ES-I3 (cell line): ENCODE measurements around the gene GSTA2.
"Not testable (repeated sequence)": the region's sequence is repeated elsewhere in the genome, so short reads cannot be mapped to it uniquely, and the experiment has no call there.

Experiments
- H3K36me3 ChIP-seq: 2 replicates; pipeline ENCODE4 v1.6.1; 2013; ENCODE audit warnings: mild to moderate bottlenecking, low read length, control low read depth, moderate library complexity; ENCODE audit not compliant: insufficient read depth
- H3K4me1 ChIP-seq: 2 replicates; pipeline ENCODE4 v1.6.1; 2013; ENCODE audit warnings: mild to moderate bottlenecking, control low read depth, low read length; ENCODE audit not compliant: insufficient read depth
- H3K9ac ChIP-seq: 2 replicates; pipeline ENCODE4 v1.6.1; 2013; ENCODE audit warnings: low read depth, mild to moderate bottlenecking, low read length, moderate library complexity
- H3K9me3 ChIP-seq: 2 replicates; pipeline ENCODE4 v1.6.1; 2013; ENCODE audit warnings: mild to moderate bottlenecking, low read length, moderate library complexity; ENCODE audit not compliant: control insufficient read depth, insufficient read depth

GSTA2 gene

GRCh38 chr6:52763322-52763916 is at the start of gene GSTA2:
Gene GSTA2, minus strand, starts transcription at chr6:52763475. Its CDS starts 5,528 bp downstream, at chr6:52757947.
- H3K9ac ChIP-seq, H3K36me3 ChIP-seq, H3K4me1 ChIP-seq, H3K9me3 ChIP-seq: not testable (repeated sequence)

DNA sequence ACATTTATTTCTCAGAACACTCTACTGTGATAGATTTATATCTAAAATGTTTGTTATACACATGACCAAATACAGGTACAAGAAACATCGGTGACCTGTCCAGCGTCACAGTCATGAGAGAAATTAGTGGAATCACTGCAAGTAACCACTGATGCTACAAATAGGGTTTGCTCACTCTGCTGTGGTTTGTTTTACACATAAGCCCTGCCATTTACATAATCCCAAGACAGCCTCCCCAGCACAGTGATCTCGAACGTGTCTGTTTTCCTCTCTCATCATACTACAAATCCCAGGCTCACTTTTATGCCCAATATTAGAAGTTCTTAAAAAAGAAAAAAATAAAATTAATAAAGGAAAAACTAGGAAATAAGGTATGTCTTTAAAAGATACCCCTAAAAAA is 46.5 kb upstream of the GSTA2 start:
- not testable (repeated sequence) for H3K4me1 ChIP-seq, H3K9me3 ChIP-seq, H3K36me3 ChIP-seq, H3K9ac ChIP-seq

GRCh38 chr6:52808660-52809059 is 45.4 kb upstream of the GSTA2 start:
- Histone ChIP-seq H3K9me3 (no peaks in the 10 kb centered on the region), H3K4me1 (no peaks in the 10 kb centered on the region; the same call in 1 of the 2 replicates), H3K36me3 (no peaks in the 10 kb centered on the region), H3K9ac (no peak overlapping the region)

GRCh38 chr6:52803668-52804255 is 40.5 kb upstream of the GSTA2 start, which contains the start of gene GSTA1:
Gene GSTA1, minus strand, starts transcription at chr6:52803816. Its CDS starts 4,549 bp downstream, at chr6:52799267.
- H3K4me1 ChIP-seq, H3K36me3 ChIP-seq, H3K9me3 ChIP-seq, H3K9ac ChIP-seq: not testable (repeated sequence)

DNA sequence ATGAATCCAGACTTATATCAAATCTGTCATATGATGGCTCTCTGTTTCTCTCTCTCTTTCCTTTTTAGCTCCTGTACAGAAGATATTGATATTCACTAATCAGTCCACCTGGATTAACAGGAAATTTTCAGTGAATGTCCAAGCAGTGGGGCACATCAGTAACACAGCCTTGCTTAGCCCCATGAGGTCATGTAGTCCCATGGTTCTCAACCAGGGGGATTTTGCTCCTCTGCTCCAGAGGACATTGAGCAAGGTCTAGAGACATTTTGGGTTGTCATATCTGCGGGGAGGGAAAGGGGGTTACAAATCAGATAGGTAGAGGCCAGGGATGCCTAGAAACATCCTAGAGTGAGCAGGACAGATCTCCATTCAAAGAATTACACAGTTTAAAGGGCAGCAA is 39.5 kb upstream of the GSTA2 start:
- no peaks in the 10 kb centered on the region for H3K9me3 ChIP-seq
- H3K4me1 ChIP-seq: no peaks in the 10 kb centered on the region; the same call in 1 of the 2 replicates
- H3K36me3 ChIP-seq: no peaks in the 10 kb centered on the region
- no peak overlapping the region for H3K9ac ChIP-seq

DNA sequence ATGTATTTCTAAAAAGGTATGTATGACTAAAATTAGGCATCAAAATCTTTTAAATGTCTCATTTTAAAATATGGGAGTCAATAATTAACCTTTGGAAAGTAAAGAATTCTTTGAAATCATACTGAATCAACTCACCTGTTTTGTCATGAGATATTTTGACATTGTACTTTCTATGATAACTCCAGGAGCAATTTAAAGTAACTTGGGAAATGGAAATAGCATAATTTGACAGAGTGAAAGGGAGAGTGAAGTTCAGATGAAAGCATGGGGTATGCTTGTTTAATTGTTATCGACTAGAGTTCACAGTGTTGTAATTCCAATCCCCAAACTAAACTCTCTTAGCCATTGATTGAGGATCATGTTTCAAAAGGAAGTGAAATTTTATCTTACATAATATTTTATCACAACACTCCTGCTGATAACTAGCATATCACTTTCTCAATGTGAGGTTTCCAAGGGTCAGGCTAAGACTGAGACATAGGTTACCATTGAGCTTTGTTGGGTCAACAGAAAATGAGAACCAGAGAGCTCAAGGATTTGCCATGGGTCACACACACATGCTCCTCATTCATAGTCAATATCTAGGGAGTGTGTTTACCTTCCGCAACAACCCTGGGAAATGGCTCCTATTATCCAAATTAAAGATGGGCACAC is 38.0 kb upstream of the GSTA2 start:
- H3K36me3 ChIP-seq: no peaks in the 10 kb centered on the region
- no peaks in the 10 kb centered on the region for H3K9me3 ChIP-seq

DNA sequence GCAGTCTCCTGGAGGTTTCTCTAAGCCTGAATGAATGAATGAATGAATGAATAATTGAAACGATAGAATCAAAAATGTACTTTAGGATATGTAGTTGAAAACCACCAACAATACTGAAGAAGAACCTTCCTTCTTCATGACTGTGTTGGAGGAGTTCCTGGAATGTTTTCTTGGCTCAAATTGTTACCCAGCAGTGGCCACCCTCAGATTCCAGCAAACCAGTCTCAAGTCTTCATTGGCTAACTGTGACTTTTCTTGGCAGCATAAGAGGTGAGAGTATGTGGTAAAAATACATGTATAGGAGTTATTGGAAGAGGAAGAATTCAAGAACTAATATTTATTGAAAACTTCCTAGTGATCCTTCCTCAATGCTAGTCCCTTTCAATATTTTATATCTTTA is 36.0 kb upstream of the GSTA2 start:
- not testable (repeated sequence) for H3K9me3 ChIP-seq, H3K9ac ChIP-seq, H3K4me1 ChIP-seq, H3K36me3 ChIP-seq

More for the DNA sequence above, 38.0 kb upstream of the GSTA2 start:
- Histone ChIP-seq H3K9ac (no peak overlapping the region), H3K4me1 (no peaks in the 10 kb centered on the region; the same call in 1 of the 2 replicates)

DNA sequence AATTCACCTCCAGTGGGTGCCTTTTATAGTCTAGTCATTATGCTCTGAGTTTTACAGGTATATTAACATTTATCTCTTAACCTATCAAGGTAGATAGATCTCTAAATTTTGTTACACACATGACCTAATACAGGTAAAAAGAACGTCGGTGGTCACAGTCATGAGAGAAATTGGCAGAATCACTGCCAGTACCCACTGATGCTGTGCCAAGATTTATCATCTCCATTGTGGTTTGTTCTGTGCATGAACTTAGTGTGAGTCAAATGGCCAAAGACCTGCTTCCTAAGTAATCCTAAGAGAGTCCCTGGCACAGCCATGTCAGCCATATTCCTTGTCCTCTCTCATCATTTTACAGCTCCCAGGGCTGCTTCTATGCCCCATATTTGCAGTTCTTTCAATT is 31.1 kb upstream of the GSTA2 start:
- H3K9ac ChIP-seq, H3K4me1 ChIP-seq, H3K9me3 ChIP-seq, H3K36me3 ChIP-seq: not testable (repeated sequence)

- Histone ChIP-seq H3K9me3 (no peaks in the 10 kb centered on the region), H3K4me1 (no peaks in the 10 kb centered on the region), H3K9ac (no peak overlapping the region), H3K36me3 (no peaks in the 10 kb centered on the region)
Measured at GRCh38 chr6:52790861-52791260, 27.6 kb upstream of the GSTA2 start.

DNA sequence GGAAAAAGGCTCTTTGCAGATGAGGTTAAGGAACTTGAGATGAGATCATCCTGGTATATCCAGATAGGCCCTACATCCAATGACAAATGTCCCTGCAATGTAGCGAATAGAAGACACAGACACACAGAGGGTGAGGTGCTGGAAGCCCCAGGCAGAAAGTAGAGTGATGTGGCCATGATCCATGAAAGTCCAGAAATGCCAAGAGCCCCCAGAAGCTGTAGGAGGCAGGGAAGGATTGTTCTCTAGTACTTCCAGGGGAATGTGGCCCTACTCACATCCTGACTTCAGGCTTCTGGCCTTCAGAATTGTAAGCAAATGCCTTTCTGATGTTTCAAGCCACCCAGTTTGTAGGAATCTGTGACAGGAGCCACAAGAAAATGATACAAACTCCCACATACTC is 26.4 kb upstream of the GSTA2 start:
- not testable (repeated sequence) for H3K4me1 ChIP-seq, H3K36me3 ChIP-seq, H3K9me3 ChIP-seq, H3K9ac ChIP-seq

- Histone ChIP-seq H3K4me1 (no peaks in the 10 kb centered on the region), H3K9me3 (no peaks in the 10 kb centered on the region), H3K9ac (no peak overlapping the region), H3K36me3 (no peaks in the 10 kb centered on the region)
Measured at GRCh38 chr6:52788478-52788877, 25.2 kb upstream of the GSTA2 start.

DNA sequence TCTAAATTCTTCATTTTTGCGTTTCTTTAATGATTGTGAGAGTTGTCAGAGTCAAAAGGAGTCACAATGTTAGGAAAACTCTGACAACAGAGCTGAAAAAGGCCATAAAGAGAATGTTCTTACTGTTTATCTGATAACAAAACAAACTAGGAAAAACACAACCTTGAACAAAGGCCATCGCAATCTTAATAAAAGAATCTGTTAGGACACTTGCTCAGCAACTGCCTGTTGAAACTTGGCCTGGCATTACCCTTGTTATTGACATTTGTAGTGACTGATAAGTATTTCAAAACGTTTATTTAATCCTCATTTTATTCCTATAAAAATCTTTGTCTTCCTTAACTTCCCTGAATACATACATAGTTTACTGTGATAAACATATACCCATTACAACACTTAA is 24.6 kb upstream of the GSTA2 start:
- Histone ChIP-seq H3K9ac (no peak overlapping the region), H3K4me1 (no peaks in the 10 kb centered on the region), H3K9me3 (no peaks in the 10 kb centered on the region), H3K36me3 (no peaks in the 10 kb centered on the region)

- no peak overlapping the region for H3K9ac ChIP-seq
- H3K4me1 ChIP-seq: no peaks in the 10 kb centered on the region
- no peaks in the 10 kb centered on the region for H3K9me3 ChIP-seq
- no peaks in the 10 kb centered on the region for H3K36me3 ChIP-seq
Measured at GRCh38 chr6:52786249-52786956, 23.1 kb upstream of the GSTA2 start.

GRCh38 chr6:52782696-52783274 is 19.5 kb upstream of the GSTA2 start:
- H3K9ac ChIP-seq, H3K36me3 ChIP-seq, H3K4me1 ChIP-seq, H3K9me3 ChIP-seq: not testable (repeated sequence)
